OCI-LY1 (cell line): ENCODE measurements around the gene SMYD4.
"Not testable (repeated sequence)": the region's sequence is repeated elsewhere in the genome, so short reads cannot be mapped to it uniquely, and the experiment has no call there.

ENCODE experiments used
- H2AFZ ChIP-seq: fragments of 200-600 bp; sonication (generic), shearing (Covaris generic); 2 replicates; pipeline ENCODE4 v1.6.0; 2014; ENCODE audit warnings: antibody characterized with exemption, mild to moderate bottlenecking, low read length
- H3F3A ChIP-seq: fragments of 200-600 bp; sonication (generic), shearing (Covaris generic); 2 replicates; pipeline ENCODE4 v1.6.0; 2014; ENCODE audit warnings: mild to moderate bottlenecking, antibody characterized with exemption, low read length, moderate library complexity; ENCODE audit not compliant: insufficient read depth
- H3K27ac ChIP-seq: fragments of 200-600 bp; sonication (generic); 2 replicates; pipeline ENCODE4 v1.5.1; 2014; ENCODE audit warnings: low read length, mixed run types, mild to moderate bottlenecking, low read depth; ENCODE audit not compliant: poor library complexity, severe bottlenecking
- H3K27me3 ChIP-seq: fragments of 200-600 bp; sonication (generic); 2 replicates; pipeline ENCODE4 v1.6.0; 2014; ENCODE audit warnings: antibody characterized with exemption, mild to moderate bottlenecking, low read length, moderate library complexity; ENCODE audit not compliant: insufficient read depth
- H3K36me3 ChIP-seq: fragments of 200-600 bp; sonication (generic); 2 replicates; pipeline ENCODE4 v1.6.1; 2014; ENCODE audit warnings: mild to moderate bottlenecking, antibody characterized with exemption, low read length, moderate library complexity, mixed read lengths; ENCODE audit not compliant: insufficient read depth
- H3K4me1 ChIP-seq: fragments of 200-600 bp; sonication (generic); 2 replicates; pipeline ENCODE4 v1.5.1; 2014; ENCODE audit warnings: mild to moderate bottlenecking, low read length, moderate library complexity; ENCODE audit not compliant: insufficient read depth, severe bottlenecking
- H3K4me2 ChIP-seq: fragments of 200-600 bp; sonication (generic), shearing (Covaris generic); 2 replicates; pipeline ENCODE4 v1.6.1; 2014; ENCODE audit warnings: low read length
- H3K4me3 ChIP-seq: fragments of 200-600 bp; sonication (generic); 2 replicates; pipeline ENCODE4 v1.5.1; 2014; ENCODE audit warnings: low read length, low read depth, mild to moderate bottlenecking, mixed read lengths; ENCODE audit not compliant: poor library complexity, severe bottlenecking
- H3K79me2 ChIP-seq: fragments of 200-600 bp; shearing (Covaris generic); 2 replicates; pipeline ENCODE4 v1.6.1; 2016; ENCODE audit warnings: mixed run types, low read length, mixed read lengths; ENCODE audit not compliant: insufficient read depth
- H3K9ac ChIP-seq: fragments of 200-600 bp; sonication (generic), shearing (Covaris generic); 2 replicates; pipeline ENCODE4 v1.6.1; 2014; ENCODE audit warnings: mild to moderate bottlenecking, low read length, mixed read lengths
- H3K9me2 ChIP-seq: fragments of 200-600 bp; sonication (generic), shearing (Covaris generic); 2 replicates; pipeline ENCODE4 v1.6.1; 2014; ENCODE audit warnings: low read depth, mild to moderate bottlenecking, low read length, mixed read lengths
- H3K9me3 ChIP-seq: fragments of 200-600 bp; shearing (Covaris generic); 2 replicates; pipeline ENCODE4 v1.6.1; 2014; ENCODE audit warnings: low read length, mixed read lengths
- H4K20me1 ChIP-seq: fragments of 200-600 bp; sonication (generic), shearing (Covaris generic); 2 replicates; pipeline ENCODE4 v1.6.0; 2016; ENCODE audit warnings: mild to moderate bottlenecking, low read length; ENCODE audit not compliant: insufficient read depth
- EZH2 ChIP-seq: fragments of 200-600 bp; sonication (generic), shearing (Covaris generic); IDR thresholded peaks from 2 replicates; pipeline ENCODE4 v1.8.0; 2017; ENCODE audit warnings: borderline replicate concordance, mixed run types, mild to moderate bottlenecking, antibody characterized with exemption, low read length, moderate library complexity, mixed read lengths
- TF ChIP-seq, protein P1 (sequence below): fragments of 200-600 bp; sonication (generic), shearing (Covaris generic); IDR thresholded peaks from 2 replicates; pipeline ENCODE4 v1.5.1; 2017; ENCODE audit warnings: mild to moderate bottlenecking, antibody characterized with exemption, low read length, moderate library complexity, mixed read lengths

Gene SMYD4

DNA sequence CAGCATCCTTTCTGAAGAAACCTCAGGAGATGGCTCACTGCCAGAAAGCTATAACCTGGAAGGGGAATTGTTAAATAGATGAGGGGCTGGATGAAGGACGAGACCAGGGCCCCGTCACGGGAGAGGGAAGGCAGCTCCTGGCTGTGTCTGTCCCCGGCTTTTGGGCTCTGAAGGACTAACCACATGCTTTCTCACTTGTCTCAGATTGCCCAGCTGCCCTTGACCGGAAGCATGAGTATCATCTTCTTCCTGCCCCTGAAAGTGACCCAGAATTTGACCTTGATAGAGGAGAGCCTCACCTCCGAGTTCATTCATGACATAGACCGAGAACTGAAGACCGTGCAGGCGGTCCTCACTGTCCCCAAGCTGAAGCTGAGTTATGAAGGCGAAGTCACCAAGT lies 53.4 kb downstream of the SMYD4 start:
- no peaks in the 10 kb centered on the region for H3K9me3 ChIP-seq
- H4K20me1 ChIP-seq = no peaks in the 10 kb centered on the region
- no peak overlapping the region for H3K9ac ChIP-seq
- no peak for TF ChIP-seq EZH2
- TF ChIP-seq, protein P1, sequence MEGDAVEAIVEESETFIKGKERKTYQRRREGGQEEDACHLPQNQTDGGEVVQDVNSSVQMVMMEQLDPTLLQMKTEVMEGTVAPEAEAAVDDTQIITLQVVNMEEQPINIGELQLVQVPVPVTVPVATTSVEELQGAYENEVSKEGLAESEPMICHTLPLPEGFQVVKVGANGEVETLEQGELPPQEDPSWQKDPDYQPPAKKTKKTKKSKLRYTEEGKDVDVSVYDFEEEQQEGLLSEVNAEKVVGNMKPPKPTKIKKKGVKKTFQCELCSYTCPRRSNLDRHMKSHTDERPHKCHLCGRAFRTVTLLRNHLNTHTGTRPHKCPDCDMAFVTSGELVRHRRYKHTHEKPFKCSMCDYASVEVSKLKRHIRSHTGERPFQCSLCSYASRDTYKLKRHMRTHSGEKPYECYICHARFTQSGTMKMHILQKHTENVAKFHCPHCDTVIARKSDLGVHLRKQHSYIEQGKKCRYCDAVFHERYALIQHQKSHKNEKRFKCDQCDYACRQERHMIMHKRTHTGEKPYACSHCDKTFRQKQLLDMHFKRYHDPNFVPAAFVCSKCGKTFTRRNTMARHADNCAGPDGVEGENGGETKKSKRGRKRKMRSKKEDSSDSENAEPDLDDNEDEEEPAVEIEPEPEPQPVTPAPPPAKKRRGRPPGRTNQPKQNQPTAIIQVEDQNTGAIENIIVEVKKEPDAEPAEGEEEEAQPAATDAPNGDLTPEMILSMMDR = no peak
- no peak overlapping the region for H2AFZ ChIP-seq
- H3K27ac ChIP-seq = no peak overlapping the region
- no peaks in the 10 kb centered on the region for H3K79me2 ChIP-seq
- peaks cover 49% of the 10 kb centered on the region for H3K36me3 ChIP-seq
- no peaks in the 10 kb centered on the region for H3K9me2 ChIP-seq
- peaks cover 13% of the 10 kb centered on the region; the same call in 1 of the 2 replicates for H3F3A ChIP-seq
- H3K4me1 ChIP-seq = peaks cover 5% of the 10 kb centered on the region
- H3K4me2 ChIP-seq = no peak overlapping the region
- no peak overlapping the region for H3K4me3 ChIP-seq
- H3K27me3 ChIP-seq = no peaks in the 10 kb centered on the region

DNA sequence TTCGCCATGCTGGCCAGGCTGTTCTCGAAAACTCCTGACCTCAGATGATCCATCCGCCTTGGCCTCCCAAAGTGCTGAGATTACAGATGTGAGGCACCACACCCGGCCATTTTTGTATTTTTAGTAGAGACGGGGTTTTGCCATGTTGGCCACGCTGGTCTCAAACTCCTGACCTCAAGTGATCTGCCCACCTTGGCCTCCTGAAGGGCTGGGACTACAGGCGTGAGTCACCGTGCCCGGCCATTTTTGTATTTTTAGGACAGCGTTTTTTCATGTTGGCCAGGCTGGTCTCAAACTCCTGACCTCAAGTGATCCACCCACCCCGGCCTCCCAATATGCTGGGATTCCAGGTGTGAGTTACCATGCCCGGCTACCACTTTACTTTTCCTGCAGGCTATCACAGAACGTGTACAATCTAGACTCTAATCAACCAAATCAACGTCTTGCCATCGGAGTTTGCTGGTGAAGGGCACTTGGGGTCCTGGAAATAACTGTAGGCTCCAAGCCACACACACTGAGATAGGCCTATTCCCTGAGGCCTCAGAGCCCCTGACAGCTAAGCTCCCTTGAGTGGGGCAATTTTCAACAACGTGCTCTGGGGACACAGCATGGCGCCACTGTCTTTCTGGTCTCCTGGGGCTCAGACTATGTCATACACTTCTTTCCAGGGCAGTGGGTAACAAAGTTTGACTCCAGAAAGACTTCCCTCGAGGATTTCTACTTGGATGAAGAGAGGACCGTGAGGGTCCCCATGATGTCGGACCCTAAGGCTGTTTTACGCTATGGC lies 55.1 kb downstream of the SMYD4 start:
- Histone ChIP-seq H3K4me3 (no peak overlapping the region), H3K27me3 (no peaks in the 10 kb centered on the region), H3K9me2 (no peaks in the 10 kb centered on the region), H3K4me2 (no peak overlapping the region), H3K9me3 (no peaks in the 10 kb centered on the region), H2AFZ (no peak overlapping the region), H3K4me1 (peaks cover 23% of the 10 kb centered on the region), H3K27ac (no peak overlapping the region), H3K79me2 (no peaks in the 10 kb centered on the region), H4K20me1 (no peaks in the 10 kb centered on the region), H3K36me3 (peaks cover 35% of the 10 kb centered on the region), H3F3A (peaks cover 13% of the 10 kb centered on the region; the same call in 1 of the 2 replicates), H3K9ac (no peak overlapping the region)
- TF ChIP-seq, protein P1 = no peak
- TF ChIP-seq EZH2 = no peak

DNA sequence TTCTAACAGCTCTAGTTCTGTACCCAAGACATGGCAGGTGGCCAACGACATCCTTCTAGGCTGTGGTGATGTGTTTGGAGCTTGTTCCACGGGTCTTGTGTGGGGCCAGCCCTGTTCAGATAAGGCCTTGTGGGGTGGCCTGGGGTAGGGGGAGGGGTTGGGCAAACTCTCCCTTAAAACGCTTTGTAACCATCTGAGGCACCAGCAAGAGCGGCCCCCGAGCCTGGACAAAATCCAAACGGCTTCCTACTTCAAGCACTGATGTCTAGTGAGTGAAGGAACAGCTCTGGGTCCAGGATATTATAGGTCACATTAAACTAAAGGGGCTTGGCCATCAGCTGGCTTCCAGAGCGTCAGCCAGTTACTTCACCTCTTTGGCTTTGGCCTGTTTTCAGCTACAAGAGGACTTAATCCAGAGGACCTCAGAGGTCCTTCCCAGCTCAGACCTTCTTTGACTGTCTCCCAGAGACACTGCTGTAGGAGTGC lies 56.0 kb downstream of the SMYD4 start:
- Histone ChIP-seq H3K36me3 (peaks cover 27% of the 10 kb centered on the region), H3K9me3 (no peaks in the 10 kb centered on the region), H3K4me2 (no peak overlapping the region), H3K9me2 (no peaks in the 10 kb centered on the region), H2AFZ (no peak overlapping the region), H3K4me3 (no peak overlapping the region), H3K4me1 (peaks cover 28% of the 10 kb centered on the region), H4K20me1 (no peaks in the 10 kb centered on the region), H3K27ac (peak overlapping the region; percentile 63), H3K9ac (no peak overlapping the region), H3K79me2 (no peaks in the 10 kb centered on the region), H3F3A (peaks cover 13% of the 10 kb centered on the region; the same call in 1 of the 2 replicates), H3K27me3 (no peaks in the 10 kb centered on the region)
- TF ChIP-seq, protein P1 = no peak
- TF ChIP-seq EZH2 = no peak

DNA sequence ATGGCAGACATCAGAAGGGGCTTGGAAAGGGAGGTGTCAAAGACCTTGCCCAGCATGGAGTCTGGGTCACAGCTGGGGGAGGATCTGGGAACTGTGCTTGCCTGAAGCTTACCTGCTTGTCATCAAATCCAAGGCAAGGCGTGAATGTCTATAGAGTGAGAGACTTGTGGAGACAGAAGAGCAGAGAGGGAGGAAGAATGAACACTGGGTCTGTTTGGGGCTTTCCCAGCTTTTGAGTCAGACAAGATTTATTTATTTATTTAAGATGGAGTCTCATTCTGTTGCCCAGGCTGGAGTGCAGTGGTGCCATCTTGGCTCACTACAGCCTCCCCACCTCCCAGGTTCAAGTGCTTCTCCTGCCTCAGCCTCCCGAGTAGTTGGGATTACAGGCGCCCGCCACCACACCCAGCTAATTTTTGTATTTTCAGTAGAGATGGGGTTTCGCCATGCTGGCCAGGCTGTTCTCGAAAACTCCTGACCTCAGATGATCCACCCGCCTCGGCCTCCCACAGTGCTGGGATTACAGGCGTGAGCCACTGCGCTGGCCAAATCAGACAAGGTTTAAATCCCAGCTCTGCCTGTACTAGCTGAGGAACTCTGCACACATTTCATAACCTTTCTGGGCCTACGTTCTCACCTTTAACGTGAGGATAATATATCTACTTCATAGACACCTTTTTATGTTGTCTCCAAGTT lies 56.6 kb downstream of the SMYD4 start:
- H3K36me3 ChIP-seq = peaks cover 21% of the 10 kb centered on the region
- not testable (repeated sequence) for H4K20me1 ChIP-seq, H3K27me3 ChIP-seq, H3K4me2 ChIP-seq, H3K4me3 ChIP-seq, H3K9me2 ChIP-seq, H3K9ac ChIP-seq, H2AFZ ChIP-seq, H3K79me2 ChIP-seq, H3K9me3 ChIP-seq
- H3F3A ChIP-seq = peaks cover 13% of the 10 kb centered on the region; the same call in 1 of the 2 replicates
- H3K27ac ChIP-seq = peak overlapping the region; percentile 63
- H3K4me1 ChIP-seq = peaks cover 28% of the 10 kb centered on the region
